Stimulated activated CD8-positive, alpha-beta memory T cell treated with anti-CD3 and anti-CD28 coated beads, Interleukin-12 subunit alpha, Interleukin-12 subunit beta, amount 100 ng/mL, for 24 hours (primary cell): ENCODE results near the gene CACNA1S.

Source experiments
- DNase-seq: peaks from one replicate; pipeline ENCODE4 v3.0.0-alpha.2; 2020; ENCODE audit errors: extremely low read depth

The CACNA1S gene

DNA sequence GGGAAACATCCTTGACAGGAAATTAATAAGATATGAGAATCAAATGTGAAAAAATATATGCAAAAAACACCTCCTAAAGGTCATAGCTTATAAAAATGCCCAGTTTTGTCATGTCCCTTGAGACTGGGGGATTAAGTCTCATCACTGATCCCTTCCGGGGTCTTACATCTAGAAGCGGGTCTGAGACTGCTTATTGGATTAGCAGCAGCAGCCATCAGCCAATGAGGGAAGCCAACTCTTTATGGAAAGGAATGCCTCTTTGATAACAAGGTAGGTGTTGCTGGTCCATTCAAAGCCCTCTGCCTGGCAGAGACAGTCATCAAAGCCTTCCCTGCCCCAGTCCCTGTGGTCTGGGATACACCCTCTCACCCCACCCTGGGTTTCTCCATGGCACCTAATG, 3.9 kb upstream of the CACNA1S start:
- DNase-seq, result no peak

- DNase-seq, result no peak
Measured at GRCh38 chr1:201115390-201115937, 3.2 kb upstream of the CACNA1S start.

- DNase-seq, result peak; percentile 40
Measured at GRCh38 chr1:201114245-201115131, 2.3 kb upstream of the CACNA1S start.

DNA sequence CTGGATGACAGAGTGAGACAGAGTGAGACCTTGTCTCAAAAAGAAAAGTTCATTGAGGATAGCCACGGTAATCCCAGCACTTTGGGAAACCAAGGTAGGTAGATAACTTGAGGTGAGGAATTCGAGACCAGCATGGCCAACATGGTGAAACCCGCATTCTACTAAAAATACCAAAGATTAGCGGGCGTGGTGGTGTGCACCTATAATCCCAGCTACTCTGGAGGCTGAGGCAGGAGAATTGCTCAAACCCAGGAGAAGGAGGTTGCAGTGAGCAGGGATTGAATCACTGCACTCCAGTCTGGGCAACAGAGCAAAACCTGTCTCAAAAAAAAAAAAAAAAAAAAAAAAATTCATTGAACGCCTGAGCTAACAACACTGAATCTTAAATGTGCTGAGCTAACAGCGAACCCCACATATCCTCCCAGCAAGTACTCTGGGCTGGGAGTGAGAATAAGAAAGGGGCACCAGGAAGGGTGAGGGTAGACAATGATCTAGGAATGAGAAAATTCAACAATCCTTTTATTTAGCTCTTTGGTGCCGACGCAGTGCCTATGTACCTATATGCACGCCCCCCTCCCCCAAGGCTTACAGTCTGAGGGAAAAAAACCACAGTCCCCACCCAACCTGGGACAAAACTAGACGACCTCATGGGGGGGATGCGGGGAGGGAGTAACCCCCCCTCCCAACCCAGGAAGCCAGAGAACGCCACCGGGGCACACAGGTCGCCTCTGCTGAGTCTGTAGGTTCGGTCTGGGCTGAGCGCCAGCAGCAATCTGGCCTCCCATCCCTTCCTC, 1.4 kb upstream of the CACNA1S start:
- DNase-seq, result no peak

DNA sequence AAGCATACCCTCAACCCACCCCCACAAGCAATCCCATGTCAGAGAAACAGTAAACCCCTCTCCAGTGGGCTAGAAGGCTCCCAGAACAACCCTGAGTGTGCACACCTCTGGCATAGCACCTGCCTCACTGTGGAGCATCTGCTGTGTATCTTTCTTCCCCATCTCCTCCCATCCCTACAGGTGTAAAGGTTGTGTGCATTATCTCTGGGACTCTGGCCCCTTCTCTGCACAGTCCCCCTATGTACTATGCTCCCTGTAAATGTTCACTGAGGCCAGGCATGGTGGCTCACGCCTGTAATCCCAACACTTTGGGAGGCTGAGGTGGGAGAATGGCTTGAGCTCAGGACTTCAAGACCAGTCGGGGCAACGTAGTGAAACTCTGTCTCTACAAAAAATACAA, 700 bp upstream of the CACNA1S start:
- DNase-seq, result no peak

DNA sequence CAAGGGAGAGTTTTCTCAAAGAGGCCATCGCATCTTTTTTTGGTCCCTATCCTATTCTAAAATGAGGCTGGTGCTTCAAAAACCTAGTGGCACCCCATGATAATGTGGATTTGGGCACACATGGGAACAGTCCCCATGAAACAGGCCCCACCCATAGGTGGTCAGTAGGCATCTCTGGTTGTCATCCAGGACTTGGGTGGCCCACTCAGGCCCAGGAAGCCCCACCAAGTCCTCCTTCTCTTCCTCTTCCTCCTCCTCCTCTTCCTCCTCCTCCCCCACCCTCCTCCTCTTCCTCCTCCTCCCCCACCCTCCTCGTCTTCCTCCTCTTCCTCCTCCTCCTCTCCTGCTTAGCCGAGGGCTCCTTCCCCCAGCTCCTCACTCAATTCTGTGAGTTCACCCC, 554 bp downstream of the CACNA1S start:
- DNase-seq, result no peak

DNA sequence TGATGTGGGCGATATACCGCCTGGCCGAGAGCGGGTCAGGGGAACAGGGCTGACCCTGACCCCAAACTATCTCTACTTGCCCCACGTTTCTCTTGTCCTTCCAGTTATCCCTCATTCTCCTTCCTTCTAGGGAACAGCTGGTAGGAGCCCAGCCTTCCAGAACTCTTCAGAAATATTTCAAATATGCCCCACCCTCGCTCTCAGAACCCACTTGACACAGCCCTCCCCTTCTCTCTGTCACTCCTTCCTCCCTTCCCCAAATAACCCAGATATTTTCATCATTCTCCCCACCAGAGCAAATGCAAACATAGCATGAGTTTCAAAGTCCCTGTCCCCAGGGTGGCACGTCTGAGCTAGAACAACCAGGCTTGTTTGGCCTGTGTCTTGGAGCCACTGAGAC, 1.1 kb downstream of the CACNA1S start:
- no peak for DNase-seq

- DNase-seq, result no peak
Measured at GRCh38 chr1:201110616-201111015, 1.6 kb downstream of the CACNA1S start.

- DNase-seq, result no peak
Measured at GRCh38 chr1:201110138-201110537, 2.1 kb downstream of the CACNA1S start.

DNA sequence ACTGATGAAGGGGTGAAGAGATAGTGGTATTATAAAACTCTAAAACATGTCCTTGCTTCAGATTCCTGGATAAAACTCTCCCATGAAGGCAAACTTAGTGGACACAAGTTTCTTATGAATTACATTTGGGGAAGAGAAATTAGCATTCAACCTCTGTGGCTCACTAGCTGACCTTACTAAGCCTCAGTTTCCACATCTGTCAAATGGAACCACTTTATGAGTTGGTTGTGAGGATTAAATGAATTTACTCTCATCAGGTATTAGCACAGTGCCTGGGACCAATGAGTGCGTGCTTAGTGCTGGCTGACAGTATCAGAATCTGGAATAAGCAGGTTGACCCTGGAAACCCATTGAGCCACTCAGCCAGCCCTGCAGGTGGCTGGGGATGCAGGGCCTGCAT, 2.6 kb downstream of the CACNA1S start:
- DNase-seq, result no peak

- DNase-seq, result no peak
Measured at GRCh38 chr1:201108614-201109013, 3.6 kb downstream of the CACNA1S start.

- DNase-seq, result no peak
Measured at GRCh38 chr1:201105688-201106087, 6.5 kb downstream of the CACNA1S start.

DNA sequence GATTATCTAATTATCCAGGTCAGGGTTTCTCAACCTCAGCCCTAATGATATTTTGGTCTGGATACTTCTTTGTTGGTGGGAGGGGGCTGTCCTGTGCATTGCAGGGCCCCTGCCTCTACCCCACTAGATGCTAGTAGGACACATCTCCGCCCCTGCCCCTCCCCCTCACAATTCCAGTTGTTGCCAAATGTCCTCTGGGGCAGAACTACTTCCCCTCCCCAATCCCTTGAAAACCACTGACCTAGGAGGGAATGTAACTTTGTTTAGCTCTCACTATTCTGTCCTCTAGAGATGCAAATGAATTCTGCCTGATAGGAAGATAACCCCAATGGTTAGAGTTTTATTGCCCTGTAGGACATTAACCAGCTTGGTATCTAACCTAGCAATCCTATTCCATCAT, 8.1 kb downstream of the CACNA1S start:
- no peak for DNase-seq

DNA sequence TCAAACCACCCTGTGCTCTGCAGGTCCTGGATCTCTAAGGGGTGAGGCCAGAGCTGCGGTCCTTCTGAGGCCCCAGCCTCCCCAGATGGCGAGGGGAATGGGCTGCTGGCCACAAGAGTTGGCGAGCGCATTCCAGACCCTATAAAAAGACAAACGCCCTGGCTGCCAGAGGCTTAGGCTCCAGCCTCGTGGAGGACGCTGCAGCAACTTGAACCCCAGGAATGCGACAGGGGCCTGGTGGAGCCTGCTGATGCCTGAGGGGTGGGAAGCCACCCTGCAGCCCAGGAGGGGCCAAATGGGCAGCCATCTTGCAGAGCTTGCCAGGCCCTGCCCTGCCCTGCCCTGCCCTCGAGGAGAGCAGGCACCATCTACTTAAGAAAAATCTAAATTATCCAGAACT, 8.6 kb downstream of the CACNA1S start:
- no peak for DNase-seq

DNA sequence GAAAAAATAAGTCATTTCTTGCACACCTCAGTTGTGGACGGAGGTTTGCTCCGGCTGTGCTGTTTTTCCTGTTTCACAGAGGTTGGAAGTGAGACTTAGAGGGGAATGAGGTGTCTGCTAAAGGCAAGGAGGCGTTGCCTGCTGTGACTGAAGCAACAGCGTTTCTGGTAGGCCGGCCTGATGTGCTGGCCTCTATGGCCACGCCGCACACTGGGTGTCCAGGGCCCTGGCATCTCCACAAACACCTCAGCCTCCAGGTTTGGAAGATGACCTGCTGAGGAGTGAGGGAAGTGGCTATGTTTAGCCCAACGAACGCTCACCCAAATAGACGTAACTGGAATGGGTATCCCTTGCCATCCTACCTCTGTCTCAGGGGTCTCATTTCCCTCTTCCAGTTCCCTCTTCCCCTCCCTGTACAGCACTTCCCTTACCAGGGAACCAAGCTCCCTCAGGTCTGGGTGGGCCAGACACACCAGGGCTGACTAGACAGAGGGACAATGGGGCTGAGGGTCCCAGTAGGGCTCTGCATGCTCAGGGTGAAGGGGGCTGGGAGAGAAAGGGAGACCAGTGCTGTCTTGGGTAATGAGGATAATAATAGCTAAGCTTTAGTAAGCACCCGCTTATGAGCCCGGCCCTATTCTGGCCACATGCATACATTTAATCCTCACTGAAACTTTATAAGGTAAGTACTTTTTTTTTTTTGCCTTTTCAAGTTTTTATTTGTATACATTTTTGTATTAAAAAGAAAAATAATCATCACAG, 11.9 kb downstream of the CACNA1S start:
- DNase-seq, result no peak

DNA sequence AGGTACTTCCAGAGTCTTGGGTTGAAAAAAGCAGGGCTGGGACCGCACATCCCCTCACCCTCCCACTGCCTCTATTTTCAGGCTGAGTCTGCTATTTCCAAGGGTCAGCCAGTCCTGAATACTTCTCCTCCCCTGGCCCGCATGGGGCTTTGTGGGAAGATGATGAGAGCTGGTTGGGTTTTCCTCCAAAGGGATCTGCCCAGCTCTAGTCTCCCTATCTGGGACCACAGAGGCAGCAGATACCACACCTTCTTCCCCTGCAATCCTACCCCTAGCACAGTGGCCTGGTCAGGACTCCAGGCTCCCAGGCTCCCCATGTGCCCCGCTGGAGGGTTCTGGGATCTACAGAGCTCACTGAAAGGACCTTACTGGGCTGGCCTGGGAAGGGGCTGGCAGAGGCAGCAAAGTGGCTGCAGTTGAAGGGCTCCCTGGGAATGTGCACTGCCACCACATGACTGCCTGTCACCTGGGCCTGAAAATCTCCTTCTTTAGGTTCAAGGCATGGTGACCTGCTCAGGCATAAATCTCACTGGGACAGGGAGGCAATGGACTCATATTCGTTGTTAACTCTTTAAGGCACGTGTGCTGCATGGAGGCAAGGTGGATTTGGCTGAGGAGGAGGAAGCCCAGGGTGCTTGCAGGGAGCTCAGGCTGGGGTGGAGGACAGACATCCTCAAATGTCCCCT, 13.1 kb downstream of the CACNA1S start:
- DNase-seq, result no peak

- no peak for DNase-seq
Measured at GRCh38 chr1:201096977-201097856, 15.0 kb downstream of the CACNA1S start.

DNA sequence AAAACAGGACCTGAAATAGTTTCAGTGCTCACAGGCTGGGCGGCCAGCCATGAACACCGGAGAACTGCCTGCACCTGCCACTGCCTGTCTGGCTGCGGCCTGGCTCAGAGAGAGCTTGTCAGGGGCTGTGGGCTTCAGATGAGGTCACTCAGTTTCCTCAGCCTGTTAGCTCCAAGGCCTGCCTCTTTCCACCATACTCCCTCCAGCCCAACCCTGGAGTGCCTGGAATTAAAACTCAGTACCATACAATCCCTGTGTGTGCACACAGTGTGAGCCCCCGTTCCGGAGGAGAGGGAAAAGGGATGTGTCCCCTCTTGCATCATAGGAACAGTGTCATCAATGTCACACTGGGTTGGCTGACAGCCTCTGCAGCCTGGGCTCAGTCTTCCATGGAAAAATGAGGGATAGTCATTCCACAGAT, 16.2 kb downstream of the CACNA1S start:
- no peak for DNase-seq

DNA sequence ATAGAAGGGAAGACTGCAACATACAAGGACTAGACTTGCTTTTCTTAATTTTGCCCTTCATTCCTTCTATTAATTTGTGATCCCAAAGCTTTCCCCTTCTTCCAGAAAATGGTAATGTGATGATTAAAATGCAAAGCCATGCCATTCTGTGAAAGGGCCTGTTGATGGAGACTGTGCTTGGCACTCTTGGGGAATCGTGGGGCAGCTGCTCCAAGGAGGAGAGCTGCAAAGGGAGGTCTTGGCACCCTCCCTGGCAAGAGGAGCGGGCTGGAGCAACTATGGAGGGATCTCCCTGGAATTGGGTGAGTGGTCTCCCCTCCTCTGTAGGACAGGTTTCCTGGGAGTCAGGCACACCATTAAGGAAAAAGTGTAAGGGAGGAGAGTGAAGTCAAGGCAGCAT, 16.6 kb downstream of the CACNA1S start:
- no peak for DNase-seq

DNA sequence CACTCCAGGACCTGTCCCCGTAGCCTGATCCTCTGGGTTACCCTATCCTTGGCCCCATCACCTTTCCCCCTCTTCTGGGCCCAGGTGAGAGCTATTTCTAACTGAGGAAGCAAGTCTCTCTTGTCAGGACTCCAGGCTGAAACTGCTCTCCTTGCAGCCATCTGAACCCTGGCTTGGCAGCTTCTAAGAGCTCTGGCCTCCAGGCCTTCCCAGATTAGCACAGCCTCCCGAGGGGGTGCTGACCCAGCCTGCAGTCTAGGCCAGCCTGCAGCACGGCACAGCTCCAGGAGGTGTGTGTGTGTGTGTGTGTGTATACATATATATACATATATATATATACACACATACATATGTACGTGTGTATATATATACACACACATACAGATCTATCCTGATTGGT, 17.4 kb downstream of the CACNA1S start:
- no peak for DNase-seq
